K562 (cell line): Measurements from ENCODE around the gene LAMTOR4. TPM values are rescaled to one million over a fixed set of nuclear protein-coding genes. Genes with fewer than 3 reads are reported as not detected.
A peak's percentile ranks its signal among the peaks of the same experiment; 100 is the strongest.

Experiments
- CEBPZ ChIP-seq: fragments of 150-350 bp; IDR thresholded peaks from 2 replicates; pipeline ENCODE4 v1.6.1; 2014; ENCODE audit warnings: low read depth, mild to moderate bottlenecking, low read length, borderline replicate concordance
- CHD2 ChIP-seq: IDR thresholded peaks from 2 replicates; pipeline ENCODE4 v1.6.1; 2011; ENCODE audit warnings: low read depth, low read length
- CTBP1 ChIP-seq: fragments of 450-650 bp; IDR thresholded peaks from 2 replicates; pipeline ENCODE4 v1.6.1; 2016; ENCODE audit warnings: borderline replicate concordance
- CUX1 ChIP-seq: fragments of 200-800 bp; sonication (Bioruptor generic); IDR thresholded peaks from 2 replicates; pipeline ENCODE4 v1.6.1; 2016; ENCODE audit warnings: missing genetic modification characterization, missing compliant biosample characterization
- HCFC1 ChIP-seq: IDR thresholded peaks from 2 replicates; pipeline ENCODE4 v1.6.1; 2012; ENCODE audit warnings: low read depth, low read length, improper control_type of control experiment
- HES1 ChIP-seq: fragments of 450-650 bp; IDR thresholded peaks from 2 replicates; pipeline ENCODE4 v1.6.1; 2016; ENCODE audit warnings: low read depth, mild to moderate bottlenecking, moderate library complexity
- IRF2 ChIP-seq: sonication (generic); formaldehyde crosslinking; IDR thresholded peaks from 2 replicates; pipeline ENCODE4 v1.8.1; 2022; ENCODE audit warnings: mild to moderate bottlenecking, missing genetic modification reagents
- POLR2H ChIP-seq: IDR thresholded peaks from 2 replicates; pipeline ENCODE4 v1.6.1; 2016; ENCODE audit warnings: missing genetic modification characterization, low read depth, mild to moderate bottlenecking, control low read depth, missing compliant biosample characterization, moderate library complexity
- RBM15 ChIP-seq: fragments of 200-400 bp; formaldehyde crosslinking; IDR thresholded peaks from 2 replicates; pipeline ENCODE4 v1.6.1; 2018; ENCODE audit warnings: mild to moderate bottlenecking, low read length, moderate library complexity; ENCODE audit not compliant: insufficient read depth
- SAP30 ChIP-seq: fragments of 200-600 bp; sonication (generic); IDR thresholded peaks from 2 replicates; pipeline ENCODE4 v1.6.1; 2012; ENCODE audit warnings: borderline replicate concordance, low read depth, mild to moderate bottlenecking, moderate library complexity, low read length, control low read depth, inconsistent platforms; ENCODE audit not compliant: insufficient read depth, poor library complexity, severe bottlenecking
- SIN3B ChIP-seq: fragments of 450-650 bp; IDR thresholded peaks from 2 replicates; pipeline ENCODE4 v1.6.1; 2017; ENCODE audit warnings: low read depth, mild to moderate bottlenecking, moderate library complexity
- TOE1 ChIP-seq, 2 experiments: fragments of 450-650 bp in 1 of 2; sonication (generic) in 1 of 2; formaldehyde crosslinking in 1 of 2; IDR thresholded peaks; 2 replicates each; pipeline versions ENCODE4 v1.7.1 to v1.8.0; 2016 to 2022; ENCODE audit warnings: borderline replicate concordance in 2 of 2, mild to moderate bottlenecking in 2 of 2, antibody characterized with exemption in 1 of 2, inconsistent platforms in 1 of 2, low read depth in 1 of 2, missing genetic modification reagents in 1 of 2, moderate library complexity in 1 of 2
- ZNF263 ChIP-seq: sonication (generic); formaldehyde crosslinking; IDR thresholded peaks from 2 replicates; pipeline ENCODE4 v1.8.0; 2022; ENCODE audit warnings: mild to moderate bottlenecking, missing genetic modification reagents, borderline replicate concordance
- ZNF589 ChIP-seq: fragments of 200-800 bp; sonication (Bioruptor generic); IDR thresholded peaks from 2 replicates; pipeline ENCODE4 v1.6.1; 2016; ENCODE audit warnings: low read depth, missing genetic modification characterization, missing compliant biosample characterization
- ZNF707 ChIP-seq: fragments of 250-450 bp; sonication (Bioruptor Pico); conservative IDR thresholded peaks from 2 replicates; pipeline ENCODE4 v1.8.0; 2022; ENCODE audit warnings: inconsistent platforms, mild to moderate bottlenecking, moderate library complexity
- ZNF766 ChIP-seq: fragments of 200-800 bp; sonication (Bioruptor generic); conservative IDR thresholded peaks from 2 replicates; pipeline ENCODE4 v1.6.1; 2016; ENCODE audit warnings: missing genetic modification characterization, missing compliant biosample characterization
- polyA plus RNA-seq, 8 experiments: library from polyadenylated mRNA; depleted of rRNA in 4 of 8; stranded (reverse) in 5 of 8; unstranded in 3 of 8; fragments of >200 nt; fragmentation: Nextera tagmentation in 2 of 8; fragmentation: Illumina TruSeq in 1 of 8; extraction: Ambion mirVana in 2 of 8; extraction: Trizol in 1 of 8; gene quantifications; 2 replicates each; pipeline versions ENCODE4 v1.2.1 to v1.2.3, GENCODE V29; 2011 to 2014; ENCODE audit warnings: inconsistent platforms in 1 of 8, missing spikeins in 1 of 8
- total RNA-seq, 7 experiments: library from RNA; depleted of rRNA in 6 of 7; stranded (reverse); fragments of >200 nt in 6 of 7; fragmentation: Illumina TruSeq in 2 of 7; extraction: Trizol in 2 of 7; gene quantifications; 2 replicates each; pipeline versions ENCODE4 v1.2.1 to v1.2.3, GENCODE V29; 2011 to 2021; ENCODE audit warnings: low replicate concordance in 1 of 7

The LAMTOR4 gene
- total and polyA plus RNA-seq, 9 of the 15 experiments (the other 6 are each of a cell fraction or from before 2014, with no cell fraction given): 79.6 to 314 (median 195) TPM

- TF ChIP-seq TOE1 (IDR thresholded peaks at IDR 0.05; ENCODE audit: borderline replicate concordance): no peak; the same call in 1 of the 2 replicates
- no peak for TF ChIP-seq TOE1 (CRISPR knock-in tag; IDR thresholded peaks at IDR 0.05; ENCODE audit: borderline replicate concordance, low read depth)
- TF ChIP-seq ZNF766 (CRISPR knock-in tag): no peak
- TF ChIP-seq RBM15: no peak
- TF ChIP-seq IRF2 (CRISPR knock-in tag): no peak
- TF ChIP-seq HCFC1: 0 out of 2 replicates have a peak, but pooled peaks have one; percentile 44
- no peak for TF ChIP-seq CHD2
- no peak for TF ChIP-seq ZNF263 (CRISPR knock-in tag)
- no peak for TF ChIP-seq SAP30
- TF ChIP-seq ZNF589: no peak
- TF ChIP-seq ZNF707 (CRISPR knock-in tag): no peak
- peak; percentile 66; the same call in 1 of the 2 replicates for TF ChIP-seq CTBP1
- no peak for TF ChIP-seq CUX1 (CRISPR knock-in tag)
- no peak for TF ChIP-seq CEBPZ
- TF ChIP-seq SIN3B: no peak
- TF ChIP-seq POLR2H (tag): no peak
- no peak for TF ChIP-seq HES1
Observed at GRCh38 chr7:100130608-100131453, 17.9 kb upstream of the LAMTOR4 start (continued).
